Glomerular visceral epithelial cell (primary cell): ENCODE measurements around the gene KRT79.
"Not testable (repeated sequence)": the region's sequence is repeated elsewhere in the genome, so short reads cannot be mapped to it uniquely, and the experiment has no call there.

Source experiments
- DNase-seq: peaks from one replicate; pipeline ENCODE4 v3.0.0-alpha.2; 2016; ENCODE audit errors: extremely low spot score

The KRT79 gene

GRCh38 chr12:52833922-52834726 lies at the start of gene KRT79:
Gene KRT79, minus strand, starts transcription at chr12:52834311. Its CDS starts 51 bp downstream, at chr12:52834260.
- no peak for DNase-seq

- not testable (repeated sequence) for DNase-seq
Measured at GRCh38 chr12:52880499-52880898, 46.4 kb upstream of the KRT79 start.

- DNase-seq = peak; percentile 81
Measured at GRCh38 chr12:52879394-52880351, 45.6 kb upstream of the KRT79 start.

DNA sequence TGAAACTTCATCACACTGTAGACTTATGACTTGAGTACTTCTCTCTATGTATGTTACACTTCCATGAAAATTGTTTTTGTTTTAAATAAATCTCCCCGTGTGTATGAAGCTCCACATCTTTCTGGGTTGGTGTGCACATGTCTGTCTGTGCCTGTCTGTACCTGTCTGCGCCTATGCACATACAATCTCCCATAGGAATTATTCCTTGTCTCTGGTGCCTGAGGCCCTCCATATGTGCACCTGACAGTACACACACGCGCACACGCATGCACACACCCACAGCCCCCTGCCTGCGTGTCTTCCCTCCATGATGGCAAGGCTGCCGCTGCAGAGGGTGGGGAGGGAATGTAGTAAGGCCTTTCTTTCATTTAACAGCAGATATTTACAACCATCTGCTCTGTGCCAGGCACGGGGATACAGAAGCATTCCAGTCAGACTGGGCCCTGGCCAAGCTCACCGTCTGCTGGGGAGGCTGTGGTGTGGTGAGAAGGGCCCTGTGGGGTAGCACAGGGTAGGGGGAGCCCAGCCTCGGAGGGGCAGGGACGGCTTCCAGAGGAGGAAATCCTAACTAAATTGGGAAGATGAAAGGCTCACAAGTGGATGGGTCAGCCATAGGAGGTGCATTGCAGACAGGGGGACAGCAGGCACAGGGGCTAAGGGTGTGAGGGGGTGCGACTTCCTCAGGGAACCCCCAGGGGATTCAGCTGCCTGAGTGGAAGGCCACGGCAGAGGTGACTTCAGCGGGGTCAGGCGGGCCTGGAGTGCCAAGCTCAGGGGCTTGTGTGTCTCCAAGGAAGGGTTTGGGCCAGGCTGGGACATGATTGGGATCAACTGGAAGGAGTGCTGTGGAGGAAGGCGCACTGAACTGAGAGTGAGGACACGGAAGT lies 44.6 kb upstream of the KRT79 start:
- no peak for DNase-seq

DNA sequence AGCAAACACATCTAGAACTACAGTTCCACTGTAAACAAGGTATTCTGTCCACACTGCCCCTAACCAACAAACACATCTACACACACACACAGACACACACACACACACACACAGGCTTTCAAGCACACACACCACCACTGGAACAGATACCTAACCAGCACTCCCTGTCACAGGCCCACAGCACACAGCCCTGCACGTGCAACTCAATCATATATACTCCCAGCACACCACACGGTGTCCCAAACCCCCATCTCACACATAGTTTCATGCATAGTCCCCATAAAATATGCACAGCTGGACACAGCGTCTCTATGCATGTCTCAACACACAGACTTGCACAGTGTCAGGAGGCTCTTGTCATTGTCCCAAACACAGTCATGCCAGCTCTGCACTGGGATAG lies 43.1 kb upstream of the KRT79 start:
- no peak for DNase-seq

GRCh38 chr12:52876372-52876771 lies 42.3 kb upstream of the KRT79 start:
- peak; percentile 70 for DNase-seq

DNA sequence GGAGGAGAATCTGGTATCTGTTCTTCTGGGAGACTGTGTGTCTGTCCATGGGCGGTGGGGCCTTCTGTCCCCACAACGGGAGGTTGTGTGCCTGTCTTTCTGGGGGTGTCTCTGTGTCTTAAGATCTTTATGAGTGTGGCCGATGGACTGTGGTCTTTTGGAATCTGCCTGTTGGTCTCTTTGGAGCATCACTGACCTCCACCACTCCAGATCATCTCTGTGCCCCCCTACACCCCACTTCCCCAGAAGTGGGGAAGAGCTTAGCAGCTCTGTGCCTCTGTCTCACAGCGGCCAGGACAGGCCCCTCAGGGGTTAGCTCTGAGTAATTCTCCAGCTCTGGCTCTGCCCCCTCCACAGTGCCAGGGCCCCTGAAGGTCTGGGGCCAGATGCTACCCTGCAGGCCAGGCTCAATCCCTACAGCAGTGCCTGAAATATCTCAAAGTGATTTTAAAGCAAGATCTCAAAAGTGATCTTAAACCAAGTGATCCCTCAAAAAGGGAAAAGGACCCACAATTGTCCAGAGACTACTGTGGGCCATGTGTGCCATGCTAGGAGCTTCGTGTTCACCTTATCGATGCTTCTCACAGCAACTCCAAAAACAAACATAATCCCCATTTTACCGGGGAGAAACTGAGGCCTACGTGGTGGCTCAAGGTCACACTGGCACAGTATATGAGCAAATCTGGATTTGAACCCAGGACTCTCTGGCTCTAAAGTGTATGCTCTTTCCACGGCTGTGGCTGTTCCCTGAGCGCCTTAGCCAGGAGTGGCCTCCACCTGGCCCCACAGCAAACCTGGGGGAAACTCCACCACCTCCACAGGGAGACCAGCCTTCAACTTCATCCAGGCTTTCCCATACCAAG lies 40.7 kb upstream of the KRT79 start:
- no peak for DNase-seq

DNA sequence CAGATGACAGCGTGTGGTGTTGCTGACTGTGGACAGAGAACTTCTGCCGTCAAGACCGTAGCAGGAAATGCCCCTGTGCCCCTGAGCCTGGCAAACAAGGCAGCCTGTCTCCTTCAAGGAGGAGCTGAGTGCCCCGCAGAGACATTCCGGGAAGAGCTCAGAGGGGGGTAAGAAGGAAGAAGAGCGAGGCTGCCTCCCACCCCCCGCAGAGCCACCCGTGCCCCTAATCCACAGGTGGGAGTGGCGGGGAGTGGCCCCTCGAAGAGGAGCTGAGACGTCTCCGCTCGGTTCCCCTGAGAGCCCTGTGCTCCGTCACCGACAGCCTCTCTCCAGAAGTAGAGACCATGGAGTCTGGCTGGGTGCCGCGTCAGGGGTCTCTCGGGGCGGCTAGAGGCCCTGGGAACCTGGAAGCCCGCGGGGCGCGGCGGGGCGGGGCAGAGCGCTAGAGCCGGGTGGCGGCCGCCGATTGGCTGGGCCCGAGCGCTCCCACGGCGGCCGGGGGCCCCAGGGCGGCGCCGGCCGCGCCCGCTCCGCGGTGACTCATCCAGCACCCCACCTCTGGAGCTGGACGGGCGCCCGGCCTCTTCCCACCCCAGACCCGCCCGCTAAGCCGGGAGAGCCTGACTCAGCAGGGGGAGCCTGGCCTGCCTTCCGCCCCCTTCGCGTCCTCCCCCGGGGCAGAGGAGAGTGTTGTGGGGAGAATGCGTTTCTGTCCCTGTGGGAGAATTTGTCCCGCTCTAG lies 39.9 kb upstream of the KRT79 start:
- DNase-seq = peak; percentile 95

DNA sequence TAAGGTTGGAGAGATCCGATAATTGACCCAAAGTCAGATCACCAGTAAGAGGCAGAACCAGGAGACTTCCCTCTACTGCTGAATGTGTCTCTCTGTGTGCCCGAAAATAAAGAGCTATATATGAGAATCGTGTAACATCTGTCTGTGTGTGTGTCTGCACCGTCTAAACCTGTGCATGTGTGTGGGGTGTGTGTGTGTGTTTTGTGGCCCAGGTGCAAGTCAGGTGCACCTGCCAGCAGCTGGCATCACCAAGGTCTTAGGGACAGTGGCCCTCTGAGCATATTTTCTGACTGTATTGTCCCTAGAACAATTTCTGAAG lies 39.4 kb upstream of the KRT79 start:
- no peak for DNase-seq

DNA sequence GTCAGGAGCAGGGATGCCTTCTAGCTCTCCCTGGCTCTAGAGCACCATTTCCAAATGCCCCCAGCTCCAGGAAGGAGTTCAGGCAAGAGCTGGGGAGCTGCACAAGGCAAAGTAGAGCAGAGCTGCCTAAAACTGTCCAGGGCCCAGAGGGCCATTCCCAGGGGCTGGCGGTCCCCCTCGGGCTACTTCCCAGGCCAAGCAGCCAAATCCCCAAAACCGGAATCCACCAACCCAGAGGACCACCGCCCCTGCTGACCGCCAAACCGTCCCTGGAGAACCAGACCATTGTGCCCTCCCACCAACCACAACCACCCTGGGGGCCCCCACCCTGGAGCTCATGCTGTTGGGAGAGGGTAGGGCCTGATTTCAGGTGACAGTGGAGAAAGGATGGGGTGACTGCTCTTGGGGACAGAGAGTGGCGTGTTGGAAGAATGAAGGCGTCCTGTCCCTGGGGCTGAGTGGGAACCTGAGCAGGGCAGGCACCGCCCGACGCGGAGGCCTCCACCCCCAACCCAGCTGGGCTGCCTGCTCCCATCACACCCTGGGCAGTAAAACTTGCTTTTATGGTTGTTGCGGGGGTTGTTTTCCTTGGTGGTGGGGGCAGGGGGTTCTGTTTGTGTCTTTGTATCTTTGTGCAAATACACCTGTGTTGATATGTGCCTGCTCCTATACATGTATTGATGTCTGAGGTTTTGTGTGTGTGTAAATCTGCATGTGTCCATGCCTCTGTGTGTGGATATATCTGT lies 38.7 kb upstream of the KRT79 start:
- no peak for DNase-seq

DNA sequence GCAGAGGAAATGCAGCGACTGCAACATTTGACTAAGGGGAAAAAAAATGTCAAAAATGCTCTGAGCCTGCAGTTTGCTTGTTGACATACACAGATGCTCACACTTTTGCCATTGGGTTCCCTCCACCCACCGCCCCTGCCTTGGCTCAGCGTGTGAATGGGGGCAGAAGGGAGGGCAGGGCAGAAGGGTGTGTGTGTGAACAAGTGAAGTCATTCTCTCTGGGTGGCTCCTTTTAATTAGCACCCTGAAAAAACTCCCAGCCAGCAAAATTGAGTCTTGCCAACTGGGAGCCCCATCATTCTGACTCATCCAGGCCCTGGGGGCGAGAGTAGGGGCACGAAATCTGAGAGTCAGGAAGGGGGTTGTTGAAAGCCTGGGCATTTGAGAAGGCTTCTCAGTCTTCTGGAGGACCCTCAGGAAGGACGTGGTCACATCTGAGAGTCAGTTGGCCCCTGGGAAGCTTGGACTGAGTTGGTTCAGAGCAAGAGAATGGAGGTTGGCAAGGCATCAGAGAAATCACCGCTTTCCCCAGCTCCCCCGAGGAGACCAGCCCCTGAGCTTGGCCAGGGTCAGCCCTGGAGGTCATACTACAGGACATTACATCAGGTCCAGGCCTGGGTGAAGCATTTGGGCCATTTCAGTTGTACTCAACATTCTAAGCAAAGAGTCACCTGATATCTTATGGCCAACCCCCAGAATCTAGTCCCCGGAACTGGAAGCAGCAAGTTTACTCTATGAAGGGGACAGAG lies 37.4 kb upstream of the KRT79 start:
- peak; percentile 50 for DNase-seq

DNA sequence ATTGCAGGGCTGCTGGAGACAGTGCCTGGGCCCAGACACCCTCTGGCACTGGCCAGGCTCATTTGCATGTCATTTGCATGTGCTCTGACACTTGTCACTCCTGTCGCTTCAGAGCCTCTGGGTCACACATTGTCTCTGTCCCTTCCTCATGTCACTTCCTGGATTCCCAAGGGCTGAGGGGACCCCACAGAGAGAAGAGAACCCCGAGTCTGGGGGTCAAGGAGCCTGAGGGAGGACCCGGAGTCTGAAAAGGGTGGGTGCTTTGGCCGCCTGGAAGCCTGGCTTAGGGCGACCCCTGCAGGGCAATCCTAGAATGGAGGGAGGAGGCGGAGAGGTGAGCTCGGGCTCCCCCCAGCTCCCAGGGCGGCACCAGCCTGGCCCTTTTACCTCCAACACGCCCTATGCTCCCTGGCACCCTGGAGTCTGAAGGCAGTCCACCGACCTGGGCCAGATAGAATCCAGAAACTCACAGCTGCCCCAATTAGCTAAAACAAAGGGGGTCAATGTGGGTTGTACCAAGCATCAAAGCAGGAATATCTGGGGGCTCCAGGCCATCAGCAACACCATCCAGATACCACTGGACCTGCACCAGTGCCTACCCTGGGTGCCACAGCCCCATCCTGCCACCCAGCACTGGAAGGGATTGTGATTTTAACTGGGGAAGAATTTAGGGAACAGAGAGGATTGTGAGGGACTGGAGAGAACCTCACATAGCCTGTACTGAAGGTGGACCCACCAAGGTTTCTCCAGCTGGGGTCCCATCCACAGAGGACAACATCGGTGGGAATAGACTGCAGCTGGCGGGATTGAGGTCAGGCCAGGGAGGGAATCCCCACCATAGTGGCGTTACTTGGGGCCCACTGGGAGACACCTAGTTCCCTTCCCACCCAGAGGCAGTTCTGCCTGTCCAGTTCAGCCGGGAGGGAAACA lies 36.5 kb upstream of the KRT79 start:
- peak; percentile 54 for DNase-seq

DNA sequence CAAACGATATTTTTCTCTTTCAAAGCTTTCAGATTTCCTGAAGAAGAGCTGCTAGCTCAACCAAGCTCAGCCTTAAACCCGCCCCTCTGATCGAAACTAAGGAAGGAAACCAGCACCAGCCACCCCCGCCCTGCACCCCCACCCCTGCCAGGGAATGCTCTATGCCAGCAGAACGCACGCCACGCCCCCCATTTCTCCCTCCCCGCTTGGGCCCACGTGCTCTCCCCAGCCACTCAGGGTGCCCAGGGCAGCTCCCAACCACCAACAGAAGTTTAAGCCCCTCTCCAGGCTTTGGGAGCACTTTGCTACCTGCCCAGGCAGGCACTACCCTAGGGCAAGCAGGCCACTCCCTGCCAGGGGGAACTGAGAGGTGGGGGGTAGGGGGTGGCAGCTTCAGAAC lies 33.5 kb upstream of the KRT79 start:
- no peak for DNase-seq

DNA sequence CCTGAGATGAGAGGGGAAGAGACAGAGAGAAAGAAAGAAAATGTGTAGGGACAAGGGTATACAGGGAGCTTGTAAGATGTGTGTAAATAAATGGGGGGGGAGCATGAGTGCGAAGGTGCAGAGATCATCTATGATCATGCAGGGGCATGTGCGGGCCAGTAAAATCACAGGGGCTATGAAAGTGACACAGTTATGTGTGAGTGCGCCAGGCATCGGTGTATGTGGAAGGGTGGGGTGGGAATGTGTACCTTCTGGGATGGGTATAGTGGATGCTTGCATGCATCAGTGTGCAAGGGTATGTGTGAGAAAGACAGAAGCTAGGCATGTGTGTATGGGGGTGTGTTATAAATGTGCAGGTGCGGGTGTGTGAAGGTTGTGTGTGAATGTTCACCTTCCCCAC lies 33.0 kb upstream of the KRT79 start:
- DNase-seq = no peak

DNA sequence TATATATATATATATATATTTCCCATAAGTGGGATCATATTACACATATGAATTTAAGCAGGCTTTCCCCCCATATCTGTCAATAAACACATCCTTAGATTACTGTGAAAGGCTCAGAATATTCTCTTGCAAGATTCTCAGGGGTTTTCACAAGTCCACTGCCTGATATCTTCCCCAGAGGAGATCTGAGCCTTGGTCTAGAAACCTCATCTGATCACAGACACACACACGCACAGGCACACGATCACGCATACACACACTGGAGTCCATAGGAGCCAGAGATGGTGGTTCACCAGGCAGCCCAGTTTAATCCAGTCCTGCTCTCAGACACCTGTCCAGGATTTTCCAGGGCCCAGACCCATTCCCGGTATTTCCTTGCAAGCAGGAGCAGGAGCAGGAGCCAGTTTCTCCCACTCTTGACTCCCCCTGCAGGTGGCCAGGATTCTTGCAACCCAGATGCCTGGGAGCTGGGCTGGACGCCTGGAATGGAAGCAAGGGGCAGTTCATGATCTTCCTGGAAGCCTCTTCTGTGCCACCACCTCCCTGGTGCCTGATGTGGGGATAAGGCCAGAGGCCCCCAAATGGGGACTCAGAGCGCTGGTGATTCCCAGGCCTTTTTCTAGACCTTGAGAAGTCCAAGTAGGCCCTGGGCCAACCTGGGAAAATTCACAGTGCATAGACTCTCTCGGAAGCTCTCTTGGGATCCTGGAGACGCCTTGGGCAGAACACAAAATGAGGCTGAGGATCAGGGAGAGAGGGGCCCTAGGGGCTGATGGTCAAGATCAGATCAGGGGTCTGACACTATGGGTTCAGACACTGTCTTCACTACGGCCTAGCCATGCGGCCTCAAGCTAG lies 31.2 kb upstream of the KRT79 start:
- peak; percentile 79 for DNase-seq

DNA sequence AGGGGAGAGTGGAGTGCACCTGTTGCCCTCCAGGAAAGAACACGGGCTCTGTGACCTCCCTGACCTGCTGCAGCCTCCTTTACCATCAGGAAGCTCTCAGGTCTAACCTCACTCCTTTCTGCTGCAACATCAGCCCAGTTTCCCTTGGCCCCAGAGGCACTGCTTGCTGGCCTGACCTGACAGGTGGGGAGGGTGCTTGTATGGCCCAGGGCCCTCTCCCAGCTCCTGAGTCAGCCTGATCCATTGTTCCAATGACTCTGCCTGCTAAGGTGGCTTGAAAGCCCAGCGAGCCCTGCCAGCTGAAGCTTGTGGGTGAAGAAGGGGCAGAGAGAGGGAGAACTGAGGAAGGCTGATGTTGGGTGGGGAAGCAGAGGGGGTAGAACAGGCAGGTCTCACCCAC lies 27.9 kb upstream of the KRT79 start:
- no peak for DNase-seq

DNA sequence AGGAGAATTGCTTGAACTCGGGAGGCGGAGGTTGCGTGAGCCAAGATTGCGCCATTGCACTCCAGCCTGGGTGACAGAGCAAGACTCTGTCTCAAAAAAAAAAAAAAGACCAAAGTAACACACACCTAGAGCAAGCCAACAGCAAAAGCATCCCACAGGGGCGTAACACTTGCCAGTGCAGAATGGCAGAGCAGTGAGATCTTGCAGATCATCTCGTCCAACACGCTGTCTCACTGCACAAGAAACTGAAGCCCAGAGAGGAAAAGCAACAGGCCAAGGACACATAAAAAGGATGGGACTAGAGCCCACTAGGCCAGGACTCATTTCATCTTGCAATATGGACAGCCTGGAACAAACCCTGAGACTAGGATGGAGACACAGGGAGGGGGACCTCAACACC lies 27.4 kb upstream of the KRT79 start:
- DNase-seq = no peak
